Activated T-cell treated with anti-CD3 and anti-CD28 coated beads for 1 hour (primary cell): ENCODE results near the gene HGS.
"Not testable (repeated sequence)": the region's sequence is repeated elsewhere in the genome, so short reads cannot be mapped to it uniquely, and the experiment has no call there.

Experiments
- DNase-seq: peaks from one replicate; pipeline ENCODE4 v3.0.0-alpha.2; 2020; ENCODE audit warnings: low read depth

The HGS gene

DNA sequence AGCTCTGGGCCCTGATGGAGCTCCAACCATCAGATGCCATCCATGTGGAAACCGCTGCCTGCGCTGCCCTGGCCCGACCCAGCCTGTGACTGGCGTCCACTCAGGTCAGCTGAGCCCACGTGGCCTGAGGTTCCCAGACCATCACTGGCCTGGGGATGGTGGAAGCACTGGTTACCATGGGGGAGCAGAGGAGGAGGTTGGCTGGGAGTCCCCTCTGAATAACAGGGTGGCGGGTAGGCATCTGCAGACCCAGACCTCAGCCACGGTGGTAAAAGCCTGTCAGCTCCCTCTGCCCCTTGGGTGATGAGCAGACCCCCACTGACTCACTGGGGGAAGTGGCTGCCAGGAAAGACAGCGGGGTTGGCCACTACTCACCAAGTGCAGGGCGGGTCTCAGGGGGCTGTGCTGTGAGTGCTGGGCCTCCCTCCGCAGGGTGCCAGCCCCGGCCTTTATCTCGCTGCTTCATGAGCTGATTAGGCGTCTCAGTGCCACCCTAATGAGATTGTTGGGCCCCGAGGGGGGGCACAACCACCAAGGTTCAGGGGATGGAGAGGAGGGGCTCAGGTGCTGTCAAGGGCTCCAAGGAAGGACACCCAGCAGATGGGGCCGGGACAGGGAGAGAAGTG is 27.6 kb upstream of the HGS start, which contains the start of gene PDE6G:
Gene PDE6G (minus strand): TSS at position 425 of the 626 bp plus-strand sequence. CDS start 3,237 bp downstream, outside the sequence.
- DNase-seq, result no peak

DNA sequence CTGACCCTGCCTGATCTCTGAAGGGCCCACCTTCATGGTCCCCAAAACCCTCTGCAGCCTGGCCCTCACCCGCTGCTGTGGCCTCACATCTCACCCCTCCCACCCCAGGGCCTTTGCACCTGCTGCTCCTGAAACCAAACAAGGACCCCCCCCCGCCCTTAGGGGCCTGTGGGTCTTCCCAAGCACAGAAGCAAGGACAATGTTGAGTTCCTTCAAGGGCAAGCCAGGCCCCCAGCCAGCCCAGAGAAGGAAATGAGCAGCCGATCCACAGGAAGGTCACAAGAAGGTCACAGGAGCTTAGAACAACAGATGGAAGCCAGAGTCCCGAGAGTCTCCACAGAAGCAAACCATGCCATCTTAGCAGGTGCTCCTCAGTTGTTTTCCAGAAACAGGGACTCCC is 27.0 kb upstream of the HGS start:
- DNase-seq, result no peak

GRCh38 chr17:81659038-81659437 is 24.8 kb upstream of the HGS start:
- DNase-seq, result no peak

DNA sequence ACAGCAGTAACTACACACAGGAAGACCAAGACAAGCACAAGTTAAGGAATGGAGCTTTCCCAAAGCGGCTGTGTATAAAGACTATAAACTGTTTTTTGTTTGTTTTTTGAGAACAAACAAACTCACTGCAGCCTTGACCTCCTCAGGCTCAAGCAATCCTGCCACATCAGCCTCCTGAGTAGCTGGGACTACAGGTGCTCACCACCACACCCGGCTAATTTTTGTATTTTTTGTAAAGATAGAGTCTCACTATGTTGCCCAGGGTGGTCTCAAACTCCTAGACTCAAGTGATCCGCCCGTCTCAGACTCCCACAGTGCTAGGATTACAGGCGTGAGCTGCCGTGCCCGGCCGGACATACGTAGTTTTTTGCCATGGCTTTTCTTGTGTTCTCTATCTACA is 23.4 kb upstream of the HGS start:
- no peak for DNase-seq

GRCh38 chr17:81662002-81662401 is 21.8 kb upstream of the HGS start:
- no peak for DNase-seq

GRCh38 chr17:81664051-81664470 is 19.8 kb upstream of the HGS start:
- no peak for DNase-seq

- DNase-seq, result no peak
Measured at GRCh38 chr17:81665205-81666091, 18.4 kb upstream of the HGS start.

- no peak for DNase-seq
Measured at GRCh38 chr17:81666092-81666341, 17.8 kb upstream of the HGS start.

GRCh38 chr17:81666342-81667191 is 17.2 kb upstream of the HGS start, which contains the start of the genes CCDC137 and OXLD1:
TSS of gene CCDC137 (plus strand) at chr17:81666737. CDS start at chr17:81666767, 30 bp downstream.
TSS of gene OXLD1 (minus strand) at chr17:81666605. CDS start at chr17:81666577, 28 bp downstream.
- DNase-seq, result peak; percentile 87

DNA sequence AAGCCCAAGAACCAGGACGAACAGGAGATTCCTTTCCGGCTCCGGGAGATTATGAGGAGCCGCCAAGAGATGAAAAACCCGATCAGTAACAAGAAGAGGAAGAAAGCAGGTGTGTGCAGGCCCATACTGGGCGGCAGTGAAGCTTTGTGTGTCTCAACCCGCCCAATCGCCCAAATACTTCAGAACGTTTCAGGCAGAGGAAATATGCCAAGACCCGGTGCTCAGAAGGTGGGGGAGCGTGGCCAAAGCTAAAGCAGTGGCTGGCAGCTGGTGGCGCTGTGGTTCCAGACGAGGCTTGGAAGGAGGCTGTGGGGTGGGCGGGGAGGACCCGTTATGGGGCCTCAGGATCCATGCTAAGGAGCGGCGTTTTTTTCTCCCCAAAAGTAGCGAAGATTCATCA is 16.1 kb upstream of the HGS start:
- DNase-seq, result no peak

DNA sequence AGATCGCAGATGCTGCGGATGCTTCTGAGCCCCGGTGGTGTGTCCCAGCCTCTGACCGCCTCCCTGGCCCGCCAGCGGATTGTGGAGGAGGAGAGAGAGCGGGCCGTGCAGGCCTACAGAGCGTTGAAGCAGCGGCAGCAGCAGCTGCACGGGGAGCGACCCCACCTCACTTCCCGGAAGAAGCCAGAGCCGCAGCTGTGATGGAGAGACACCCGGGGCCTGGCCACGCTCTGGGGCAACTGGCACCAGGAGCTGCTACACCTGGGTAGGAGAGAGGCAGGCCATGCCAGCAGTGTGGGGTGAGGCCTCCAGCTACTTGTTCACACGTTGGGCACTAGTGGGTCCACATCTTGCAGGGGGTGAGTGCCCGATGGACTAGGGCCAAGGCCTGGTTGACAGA is 11.3 kb upstream of the HGS start:
- no peak for DNase-seq

DNA sequence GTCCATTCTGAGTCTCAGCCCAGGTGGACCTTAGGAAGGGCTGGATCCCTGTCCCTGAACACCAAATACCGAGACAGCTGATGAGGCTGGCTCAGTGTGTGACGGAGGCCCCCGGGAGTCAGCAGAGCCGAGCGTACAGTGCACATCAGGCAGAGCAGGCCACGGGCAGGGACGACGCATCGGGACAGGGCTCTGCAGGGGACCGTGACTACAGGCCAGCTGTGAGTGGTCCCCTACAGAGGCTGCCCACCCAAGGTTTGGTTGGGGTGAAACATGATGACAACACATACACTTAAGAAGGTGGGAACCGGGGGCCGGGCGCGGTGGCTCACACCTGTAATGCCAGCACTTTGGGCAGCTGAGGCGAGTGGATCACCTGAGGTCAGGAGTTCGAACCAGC is 10.9 kb upstream of the HGS start:
- DNase-seq, result no peak

- no peak for DNase-seq
Measured at GRCh38 chr17:81673561-81674258, 10.1 kb upstream of the HGS start.

DNA sequence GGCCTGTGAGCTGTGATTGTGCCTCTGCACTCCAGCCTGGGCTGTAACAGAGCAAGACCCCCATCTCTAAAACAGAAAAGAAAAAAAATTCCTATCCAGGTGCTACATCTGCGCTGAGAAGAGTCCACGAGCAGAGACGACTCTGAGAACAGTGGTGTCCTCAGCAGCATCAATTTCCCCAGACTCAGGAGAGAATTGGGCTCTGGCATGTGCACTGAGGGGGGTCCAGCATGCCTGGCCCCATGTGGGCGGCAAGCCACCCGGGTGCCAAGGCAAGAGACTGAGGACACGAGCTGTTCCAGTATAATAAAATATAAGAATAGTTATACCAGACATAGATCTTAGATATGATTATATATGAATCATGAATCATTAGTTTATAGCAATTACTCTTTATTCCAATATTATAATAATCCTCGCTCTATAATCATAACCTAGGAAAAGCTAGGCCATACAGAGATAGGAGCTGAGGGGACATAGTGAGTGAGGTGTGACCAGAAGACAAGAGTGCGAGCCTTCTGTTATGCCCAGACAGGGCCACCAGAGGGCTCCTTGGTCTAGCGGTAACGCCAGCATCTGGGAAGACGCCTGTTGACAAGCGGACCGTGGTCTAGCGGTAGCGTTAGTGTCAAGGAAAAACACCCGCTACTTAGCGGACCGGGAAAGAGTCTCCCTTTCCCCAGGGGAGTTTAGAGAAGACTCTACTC is 8.1 kb upstream of the HGS start:
- DNase-seq, result not testable (repeated sequence)

GRCh38 chr17:81676906-81677305 is 6.9 kb upstream of the HGS start:
- no peak for DNase-seq

DNA sequence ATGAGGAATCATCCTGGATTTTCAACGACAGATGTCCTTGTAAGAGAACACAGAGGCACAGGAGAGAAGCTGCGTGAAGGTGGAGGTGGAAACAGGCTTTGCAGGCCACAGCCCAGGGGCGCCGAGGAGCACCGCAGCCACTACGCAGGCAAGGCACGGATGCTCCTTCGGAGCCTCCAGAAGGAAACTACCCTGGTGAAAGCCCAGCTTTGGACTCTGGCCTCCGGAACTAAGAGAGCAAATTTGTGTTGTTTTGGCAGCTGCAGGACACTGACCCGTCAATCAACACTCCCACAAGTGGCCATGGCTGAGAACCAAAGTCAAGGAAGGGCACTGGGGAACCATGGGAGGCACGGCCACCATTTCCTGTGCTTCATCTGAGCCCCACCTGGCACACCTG is 3.7 kb upstream of the HGS start:
- DNase-seq, result no peak

- no peak for DNase-seq
Measured at GRCh38 chr17:81681672-81682071, 2.1 kb upstream of the HGS start.

DNA sequence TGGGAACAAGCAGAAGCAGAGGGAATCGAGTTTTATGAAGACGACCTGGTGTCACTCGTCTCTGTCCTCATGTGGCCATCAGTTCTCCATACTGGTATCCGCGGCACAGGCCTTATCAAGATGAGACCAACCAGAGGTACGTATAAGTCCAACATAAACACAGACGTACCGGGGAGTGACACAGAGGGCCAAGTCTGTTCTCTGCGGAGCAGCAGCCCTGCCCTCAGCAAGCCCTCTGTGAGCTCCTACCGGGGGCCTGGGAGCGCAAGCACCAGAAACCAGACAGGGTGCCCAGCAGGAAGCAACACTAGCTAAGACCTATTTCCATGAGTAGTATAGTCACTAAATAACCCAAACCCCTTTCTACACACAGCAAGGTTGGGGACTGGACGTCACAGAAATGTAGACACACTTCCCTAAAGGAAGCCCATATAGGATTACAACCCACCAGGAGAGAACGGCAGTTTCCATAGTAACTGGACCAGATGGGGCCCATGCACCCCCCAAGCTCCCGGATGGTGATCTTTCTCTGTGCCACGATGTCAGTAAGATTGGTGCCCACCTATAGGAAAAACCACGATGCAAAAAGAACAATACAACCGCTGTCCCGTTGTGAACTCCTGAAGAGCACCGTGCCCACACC is 1.1 kb upstream of the HGS start:
- no peak for DNase-seq

GRCh38 chr17:81683208-81683583 is 615 bp upstream of the HGS start:
- no peak for DNase-seq

DNA sequence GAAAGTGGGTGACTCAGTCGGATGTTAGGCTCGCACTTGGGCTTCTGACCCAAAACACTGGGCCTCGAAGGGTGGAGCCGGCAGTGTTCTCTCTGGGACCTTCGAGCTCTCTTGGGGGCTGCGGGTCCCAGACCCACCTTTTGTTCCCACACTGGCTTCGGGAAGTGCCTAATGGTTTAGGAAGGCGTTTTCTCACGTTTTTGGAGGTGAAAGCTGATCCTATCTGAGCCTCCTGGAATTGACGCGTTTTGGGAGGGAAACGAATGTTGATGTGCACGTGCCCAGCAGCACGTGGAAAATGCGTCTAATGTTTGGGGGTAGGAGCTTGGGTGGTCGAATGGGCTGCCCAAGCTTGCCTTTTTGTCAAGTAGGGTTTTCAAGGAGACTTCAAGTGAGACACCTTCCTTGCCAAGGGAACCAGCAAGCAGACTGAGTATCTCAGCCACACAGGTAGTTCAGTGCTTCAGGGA is 666 bp downstream of the HGS start:
- no peak for DNase-seq

DNA sequence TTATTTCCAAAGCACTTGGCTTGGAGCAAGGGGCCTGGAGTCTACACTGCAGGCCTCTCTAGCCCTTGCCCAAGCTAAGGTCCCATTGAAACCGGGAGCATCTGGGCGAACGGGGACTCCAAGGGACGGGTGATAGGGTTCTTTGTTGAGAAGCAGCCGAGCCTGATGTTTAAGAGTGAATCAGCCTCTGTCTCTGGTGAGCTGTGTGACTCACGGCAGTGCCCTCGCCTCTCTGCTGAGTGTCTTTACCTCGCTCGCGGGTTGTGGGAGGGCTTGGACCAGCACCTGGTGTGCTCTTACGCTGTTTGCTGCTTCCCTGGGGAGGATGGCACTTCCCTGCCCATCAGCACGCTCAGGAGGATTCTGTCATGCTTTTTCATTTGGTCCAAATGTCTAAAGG is 1.3 kb downstream of the HGS start:
- DNase-seq, result no peak
